ENCODE results near the gene CAPZB.

DNA sequence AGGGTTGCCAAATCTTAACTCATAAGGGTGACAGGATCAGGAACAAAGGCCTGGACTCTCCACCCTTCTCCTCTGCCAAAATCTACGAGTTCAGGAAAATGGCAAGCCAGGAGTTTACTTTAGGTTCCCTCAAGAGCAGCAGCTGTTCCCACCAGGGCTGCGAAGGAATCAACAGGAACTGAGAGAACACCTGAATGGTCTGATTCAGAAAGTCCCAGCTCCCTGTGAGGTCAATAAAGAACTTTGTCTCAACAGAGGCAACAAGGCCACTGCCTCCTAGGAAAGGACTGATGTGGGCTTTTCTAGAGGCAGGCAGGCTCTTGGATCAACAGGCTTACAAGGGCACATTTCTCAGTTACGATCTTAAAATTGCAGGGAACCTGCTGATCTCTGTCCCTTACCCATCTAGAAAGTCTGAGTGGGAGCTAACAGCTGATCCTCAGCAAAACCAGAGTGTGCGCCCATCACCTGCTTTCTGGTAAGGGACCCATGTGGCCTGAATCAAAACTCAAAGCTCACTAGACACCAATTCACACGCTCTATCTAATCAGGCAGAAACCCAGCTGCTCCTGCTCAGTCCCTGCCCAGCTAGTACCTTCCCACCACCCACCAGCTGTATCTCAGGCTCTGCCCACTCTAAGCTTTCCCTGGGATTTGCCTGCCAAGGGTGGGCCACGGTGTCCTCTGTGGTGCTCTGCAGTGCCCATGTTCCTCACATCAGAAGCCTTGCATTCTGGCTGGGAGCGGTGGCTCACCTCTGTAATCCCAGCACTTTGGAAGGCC is 83.1 kb downstream of the CAPZB start:
- TF ChIP-seq, protein P1, sequence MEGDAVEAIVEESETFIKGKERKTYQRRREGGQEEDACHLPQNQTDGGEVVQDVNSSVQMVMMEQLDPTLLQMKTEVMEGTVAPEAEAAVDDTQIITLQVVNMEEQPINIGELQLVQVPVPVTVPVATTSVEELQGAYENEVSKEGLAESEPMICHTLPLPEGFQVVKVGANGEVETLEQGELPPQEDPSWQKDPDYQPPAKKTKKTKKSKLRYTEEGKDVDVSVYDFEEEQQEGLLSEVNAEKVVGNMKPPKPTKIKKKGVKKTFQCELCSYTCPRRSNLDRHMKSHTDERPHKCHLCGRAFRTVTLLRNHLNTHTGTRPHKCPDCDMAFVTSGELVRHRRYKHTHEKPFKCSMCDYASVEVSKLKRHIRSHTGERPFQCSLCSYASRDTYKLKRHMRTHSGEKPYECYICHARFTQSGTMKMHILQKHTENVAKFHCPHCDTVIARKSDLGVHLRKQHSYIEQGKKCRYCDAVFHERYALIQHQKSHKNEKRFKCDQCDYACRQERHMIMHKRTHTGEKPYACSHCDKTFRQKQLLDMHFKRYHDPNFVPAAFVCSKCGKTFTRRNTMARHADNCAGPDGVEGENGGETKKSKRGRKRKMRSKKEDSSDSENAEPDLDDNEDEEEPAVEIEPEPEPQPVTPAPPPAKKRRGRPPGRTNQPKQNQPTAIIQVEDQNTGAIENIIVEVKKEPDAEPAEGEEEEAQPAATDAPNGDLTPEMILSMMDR (IDR thresholded peaks at IDR 0.05; ENCODE audit: low read length): no peak
- TF ChIP-seq EZH2 (IDR thresholded peaks at IDR 0.05; ENCODE audit: borderline replicate concordance, low read length): no peak

Measured in OCI-LY1 (cell line).